Astrocyte (in vitro differentiated cells and primary cell): Measurements from ENCODE around the gene TRIM47.

Source experiments
- CTCF ChIP-seq: IDR thresholded peaks from 2 replicates; pipeline ENCODE4 v1.5.1; 2011; ENCODE audit warnings: low read depth, mild to moderate bottlenecking, inconsistent platforms, low read length, moderate library complexity; ENCODE audit not compliant: insufficient read depth
- EZH2 ChIP-seq: IDR thresholded peaks from 2 replicates; pipeline ENCODE4 v1.6.1; 2012; ENCODE audit warnings: mild to moderate bottlenecking, low read length, inconsistent platforms; ENCODE audit not compliant: insufficient read depth

GRCh38 chr17:75880266-75880665 lies 1.9 kb upstream of the TRIM47 start:
- TF ChIP-seq EZH2 (no peak), CTCF (no peak)
